HG03354 (cell line): ENCODE measurements around the gene NFIB.

Source experiments
- ATAC-seq: cut with Tn5 transposase; IDR thresholded peaks from one replicate; pipeline ENCODE4 v1.9.1; 2021; ENCODE audit warnings: mild to moderate bottlenecking; ENCODE audit not compliant: unreplicated experiment, poor library complexity, severe bottlenecking

NFIB gene

GRCh38 chr9:14286121-14286520 is 27.8 kb downstream of the NFIB start:
- ATAC-seq: no peak

GRCh38 chr9:14283276-14283675 is 30.7 kb downstream of the NFIB start:
- no peak for ATAC-seq

GRCh38 chr9:14281876-14282275 is 32.1 kb downstream of the NFIB start:
- ATAC-seq: no peak

GRCh38 chr9:14281136-14281795 is 32.7 kb downstream of the NFIB start:
- no peak for ATAC-seq

GRCh38 chr9:14279671-14280070 is 34.3 kb downstream of the NFIB start:
- no peak for ATAC-seq

- no peak for ATAC-seq
Measured at GRCh38 chr9:14278291-14278721, 35.6 kb downstream of the NFIB start.

DNA sequence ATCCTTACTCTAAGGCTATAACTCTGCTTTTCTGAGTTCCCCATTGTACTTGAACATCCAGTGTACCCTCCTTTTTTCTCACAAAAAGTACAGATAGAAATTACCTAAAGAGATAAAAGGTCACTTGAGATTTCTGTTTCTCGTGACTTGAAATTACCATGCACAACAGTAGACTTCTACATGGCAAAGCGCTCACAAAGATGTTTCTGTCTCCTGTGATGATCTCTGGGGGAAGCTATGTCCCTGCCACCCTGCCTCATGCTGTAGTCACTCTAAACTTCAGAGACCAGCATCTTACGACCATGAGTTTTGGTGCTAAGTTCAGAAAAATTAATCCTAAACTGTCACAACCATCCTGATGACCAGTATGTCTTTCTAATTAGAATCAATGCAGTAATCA is 36.2 kb downstream of the NFIB start:
- ATAC-seq: no peak

DNA sequence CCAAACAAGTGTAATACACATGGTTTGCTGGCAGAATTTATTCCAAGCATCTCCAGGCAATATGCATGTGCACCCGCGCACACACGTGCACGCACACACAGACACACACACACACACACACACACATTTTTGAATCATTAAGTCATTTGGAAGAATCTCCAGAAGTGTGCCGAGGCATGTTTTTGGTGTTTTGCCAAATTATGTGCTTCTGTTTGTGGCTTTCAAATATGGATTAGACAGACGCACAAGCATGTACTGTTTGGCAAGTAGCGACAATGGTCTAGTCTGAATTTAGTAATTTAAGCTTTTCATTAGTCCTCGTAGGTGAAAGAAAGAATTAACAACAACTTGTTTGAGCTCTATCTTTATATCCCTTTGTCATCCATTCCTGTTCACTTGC is 36.7 kb downstream of the NFIB start:
- ATAC-seq: no peak

DNA sequence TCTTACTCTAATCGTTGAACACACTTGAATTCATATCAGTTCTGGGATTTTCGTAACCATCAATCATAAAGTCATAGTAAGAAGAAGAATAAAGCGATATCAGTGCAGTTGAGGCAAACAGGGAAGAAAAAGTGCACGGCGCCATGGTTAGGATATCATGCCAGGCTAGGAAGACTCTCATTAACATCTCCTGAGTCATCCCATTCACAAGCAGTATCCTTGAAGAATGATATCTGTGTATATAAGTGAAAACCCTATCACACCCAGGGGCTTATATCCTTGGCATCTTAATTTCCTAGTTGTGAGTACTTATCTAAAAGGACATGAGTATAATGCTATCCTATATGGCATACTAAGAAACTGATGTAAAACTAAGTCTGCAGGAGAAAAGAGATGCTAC is 38.6 kb downstream of the NFIB start:
- ATAC-seq: no peak

DNA sequence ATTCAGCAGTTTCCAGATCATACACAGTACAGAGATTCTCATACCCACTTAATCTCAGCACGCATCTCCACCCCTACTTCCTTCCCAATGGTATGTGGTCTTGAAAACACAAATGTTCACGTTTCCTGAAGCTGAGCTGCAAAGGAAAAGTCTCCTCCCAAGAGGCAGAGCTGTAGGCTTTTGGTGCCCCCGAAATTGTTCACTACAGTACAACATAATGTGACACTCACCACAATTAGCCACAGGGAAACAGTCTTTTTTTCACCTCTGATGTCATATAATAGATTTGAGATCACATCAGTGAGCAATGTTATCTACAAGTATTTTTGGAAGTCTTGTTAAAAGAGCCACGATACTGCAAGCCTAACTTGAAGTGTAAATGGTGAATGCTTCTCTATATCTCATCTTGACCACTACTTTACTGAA is 40.2 kb downstream of the NFIB start:
- no peak for ATAC-seq

- no peak for ATAC-seq
Measured at GRCh38 chr9:14272927-14273528, 40.9 kb downstream of the NFIB start.

DNA sequence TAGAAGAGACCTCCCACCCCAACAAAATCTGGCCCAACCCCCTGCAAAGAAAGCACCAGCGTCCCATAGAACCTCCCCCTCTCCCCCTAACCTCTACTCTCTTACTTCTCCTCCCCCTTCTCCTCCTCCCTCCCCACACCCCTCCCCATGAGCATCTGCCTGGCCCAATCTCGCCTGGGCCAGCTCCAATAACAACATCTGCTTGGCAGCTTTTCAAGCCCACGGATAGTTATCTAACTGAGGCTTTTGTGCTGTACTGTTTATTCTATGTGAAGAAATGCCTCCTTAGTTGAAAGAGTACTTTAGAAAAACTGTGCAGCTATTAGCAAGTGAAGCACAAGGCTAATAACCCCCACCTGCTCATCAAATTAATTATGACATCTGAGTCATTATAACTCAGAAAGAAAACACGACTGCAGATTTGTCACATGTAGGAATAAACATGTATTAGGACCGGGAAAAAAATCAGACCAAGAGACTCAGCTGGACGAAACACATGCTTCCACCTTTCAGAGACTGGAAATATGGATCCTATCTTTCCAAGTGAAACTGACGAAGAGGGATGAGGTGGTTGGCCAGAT is 42.8 kb downstream of the NFIB start:
- no peak for ATAC-seq

DNA sequence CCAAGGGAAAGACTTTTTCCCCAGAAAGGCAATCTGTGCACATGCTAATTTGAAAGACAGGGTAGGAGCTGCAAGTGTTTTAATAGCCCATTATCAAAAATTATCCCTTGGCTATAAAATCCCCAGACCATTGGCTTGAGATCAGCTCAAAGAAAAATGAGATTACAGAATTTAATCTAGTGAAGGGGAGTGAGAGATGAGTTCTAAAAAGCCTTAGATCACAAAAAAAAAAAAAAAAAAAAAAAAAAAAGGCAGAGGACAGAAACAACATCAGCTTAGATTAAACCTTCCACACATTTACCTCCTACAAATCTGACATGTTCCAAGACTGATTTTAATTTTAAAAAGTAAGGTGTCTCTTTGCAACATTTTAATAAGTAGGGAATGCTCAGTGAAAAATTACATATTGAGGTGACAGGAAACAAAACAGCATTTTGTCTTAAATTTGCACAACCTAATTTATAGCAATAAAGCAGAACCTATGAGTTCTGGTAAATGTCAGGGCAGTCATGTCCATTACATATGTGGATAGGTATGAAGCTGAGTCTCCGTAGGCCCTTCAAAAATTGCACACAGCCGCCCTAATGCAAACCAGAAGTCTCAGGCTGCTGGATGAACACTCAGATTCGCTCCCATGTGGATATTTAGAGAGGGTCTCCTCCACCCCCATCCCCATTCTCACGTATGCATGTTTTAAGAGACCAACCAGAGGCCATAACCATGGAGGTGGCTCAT is 43.4 kb downstream of the NFIB start:
- ATAC-seq: no peak

GRCh38 chr9:14269916-14270315 is 44.0 kb downstream of the NFIB start:
- no peak for ATAC-seq

- no peak for ATAC-seq
Measured at GRCh38 chr9:14263707-14264483, 50.0 kb downstream of the NFIB start.

GRCh38 chr9:14262827-14263226 is 51.1 kb downstream of the NFIB start:
- ATAC-seq: no peak

- no peak for ATAC-seq
Measured at GRCh38 chr9:14261616-14262015, 52.3 kb downstream of the NFIB start.

DNA sequence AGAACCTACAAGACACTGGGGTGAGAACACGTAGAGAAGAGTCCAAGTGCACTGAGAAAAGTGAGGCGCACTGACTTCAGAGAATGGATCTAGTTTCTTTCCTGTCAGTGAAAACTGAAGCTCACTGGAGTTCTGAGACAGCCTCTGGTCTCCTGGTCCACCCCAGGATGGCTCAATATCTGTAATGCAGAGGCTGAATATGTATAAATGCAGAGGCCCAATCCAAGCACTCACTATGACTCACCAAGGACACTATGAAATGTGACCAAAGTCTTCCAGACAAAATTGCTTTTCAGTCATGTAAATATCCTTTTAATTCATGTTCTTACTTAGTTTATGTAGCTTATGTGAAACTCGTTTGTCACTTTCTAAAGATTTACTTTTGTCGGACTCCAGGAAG is 53.8 kb downstream of the NFIB start:
- ATAC-seq: no peak

- no peak for ATAC-seq
Measured at GRCh38 chr9:14258660-14259239, 55.2 kb downstream of the NFIB start.

DNA sequence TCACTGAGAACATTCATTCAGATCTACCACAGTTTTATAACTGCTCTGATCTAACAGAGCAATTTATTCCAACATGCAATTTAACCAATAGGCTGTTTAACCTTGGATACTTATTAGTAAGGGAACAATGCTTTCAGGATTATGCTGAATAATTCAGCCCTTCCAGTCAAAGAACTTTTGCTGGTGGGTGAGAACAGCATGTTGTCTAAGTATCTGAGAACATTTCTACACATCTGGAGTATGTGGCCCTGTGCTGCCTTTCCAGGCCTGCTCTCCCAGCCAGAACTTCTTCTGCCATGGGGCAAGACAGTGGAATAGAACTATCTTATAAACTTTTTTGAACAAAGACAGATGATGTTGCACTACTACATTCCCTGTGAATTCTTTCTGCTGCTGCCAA is 55.8 kb downstream of the NFIB start:
- ATAC-seq: no peak
